MM.1S (cell line): ENCODE data around the gene AATK.

Source experiments
- CTCF ChIP-seq: fragments of 300-600 bp; sonication (generic); IDR thresholded peaks from 2 replicates; pipeline ENCODE4 v1.5.1; 2016; ENCODE audit warnings: antibody characterized with exemption, low read length, mixed read lengths
- EZH2 ChIP-seq: fragments of 300-600 bp; sonication (generic); optimal IDR thresholded peaks from 2 replicates; pipeline ENCODE3; 2017; ENCODE audit warnings: low read depth, mild to moderate bottlenecking, antibody characterized with exemption, low read length, mixed read lengths
- EZH2phosphoT487 ChIP-seq: fragments of 300-600 bp; sonication (generic); IDR thresholded peaks from 2 replicates; pipeline ENCODE4 v1.6.1; 2018; ENCODE audit warnings: antibody characterized with exemption, low read length

GRCh38 chr17:81157848-81158687 is 8.0 kb downstream of the AATK start:
- TF ChIP-seq CTCF, result no peak
- TF ChIP-seq EZH2phosphoT487, result no peak
- no peak for TF ChIP-seq EZH2
